Erythroblast (primary cell): ENCODE data around the gene SRP72.

Experiments used
- GATA1 ChIP-seq: IDR thresholded peaks from 2 replicates; pipeline ENCODE4 v1.6.1; 2011; ENCODE audit warnings: low read depth, mild to moderate bottlenecking, control low read depth, low read length, moderate library complexity
- POLR2A ChIP-seq: IDR thresholded peaks from 2 replicates; pipeline ENCODE4 v1.6.1; 2011; ENCODE audit warnings: mild to moderate bottlenecking, low read length

DNA sequence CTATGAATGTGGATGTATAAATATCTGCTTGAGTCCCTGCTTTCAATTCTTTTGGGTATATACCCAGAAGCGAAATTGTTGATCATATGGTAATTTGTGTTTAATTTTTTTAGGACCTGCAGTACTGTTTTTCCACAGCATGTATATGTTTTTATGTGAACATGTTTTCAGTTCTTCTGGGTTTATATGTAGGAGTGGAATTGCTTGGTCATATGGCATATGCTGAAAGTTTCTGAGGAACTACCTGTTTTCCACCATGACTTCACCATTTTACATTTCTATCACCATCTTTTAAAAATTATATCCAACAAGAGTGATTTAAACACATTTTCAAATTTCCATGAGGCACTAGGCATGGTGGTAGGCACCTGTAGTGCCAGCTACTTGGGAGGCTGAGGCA, 40.2 kb upstream of the SRP72 start:
- no peak for TF ChIP-seq POLR2A
- no peak for TF ChIP-seq GATA1
